ENCODE results near the gene RNFT2. TPM values are rescaled to one million over a fixed set of nuclear protein-coding genes. Genes with fewer than 3 reads are reported as not detected.

Gene RNFT2
- total RNA-seq, 1 donor from 2014 or later = 0.66 TPM

GRCh38 chr12:116719731-116720528 lies 18.2 kb upstream of the RNFT2 start:
- no peak for TF ChIP-seq CTCF (IDR thresholded peaks at IDR 0.05; ENCODE audit: borderline replicate concordance)
- H3K9me3 ChIP-seq (replicated peaks) = no peaks in the 10 kb centered on the region
- H3K4me3 ChIP-seq = no peak overlapping the region
- no peak for DNase-seq
- H3K4me1 ChIP-seq = peaks cover 31% of the 10 kb centered on the region
- H3K36me3 ChIP-seq = peaks cover 28% of the 10 kb centered on the region
- H3K27me3 ChIP-seq (ENCODE audit: low read depth) = no peaks in the 10 kb centered on the region
- no peak overlapping the region for H3K27ac ChIP-seq (replicated peaks)
- intact Hi-C loops (cut with micrococcal nuclease) = no loop called here

- no peak for TF ChIP-seq CTCF (IDR thresholded peaks at IDR 0.05; ENCODE audit: borderline replicate concordance)
- H3K27ac ChIP-seq (replicated peaks) = no peak overlapping the region
- intact Hi-C loops (cut with micrococcal nuclease) = no loop called here
- H3K4me1 ChIP-seq = peaks cover 36% of the 10 kb centered on the region
- H3K36me3 ChIP-seq = peaks cover 13% of the 10 kb centered on the region
- DNase-seq = no peak
- no peak overlapping the region for H3K4me3 ChIP-seq
- no peaks in the 10 kb centered on the region for H3K27me3 ChIP-seq (ENCODE audit: low read depth)
- no peaks in the 10 kb centered on the region for H3K9me3 ChIP-seq (replicated peaks)
Observed at GRCh38 chr12:116722245-116722644, 15.9 kb upstream of the RNFT2 start.

GRCh38 chr12:116726694-116727093 lies 11.4 kb upstream of the RNFT2 start:
- Histone ChIP-seq H3K27me3 (ENCODE audit: low read depth) (no peaks in the 10 kb centered on the region), H3K4me3 (no peak overlapping the region), H3K9me3 (replicated peaks) (no peaks in the 10 kb centered on the region), H3K36me3 (peaks cover 8% of the 10 kb centered on the region), H3K4me1 (peaks cover 28% of the 10 kb centered on the region), H3K27ac (replicated peaks) (no peak overlapping the region)
- no peak for DNase-seq
- intact Hi-C loops (cut with micrococcal nuclease) = no loop called here
- no peak for TF ChIP-seq CTCF (IDR thresholded peaks at IDR 0.05; ENCODE audit: borderline replicate concordance)

GRCh38 chr12:116727261-116727660 lies 10.9 kb upstream of the RNFT2 start:
- DNase-seq = no peak
- no peak overlapping the region for H3K27ac ChIP-seq (replicated peaks)
- H3K36me3 ChIP-seq = peaks cover 8% of the 10 kb centered on the region
- H3K4me3 ChIP-seq = no peak overlapping the region
- intact Hi-C loops (cut with micrococcal nuclease) = no loop called here
- H3K27me3 ChIP-seq (ENCODE audit: low read depth) = no peaks in the 10 kb centered on the region
- H3K9me3 ChIP-seq (replicated peaks) = no peaks in the 10 kb centered on the region
- H3K4me1 ChIP-seq = peaks cover 32% of the 10 kb centered on the region
- no peak for TF ChIP-seq CTCF (IDR thresholded peaks at IDR 0.05; ENCODE audit: borderline replicate concordance)

GRCh38 chr12:116727891-116728290 lies 10.2 kb upstream of the RNFT2 start:
- Histone ChIP-seq H3K9me3 (replicated peaks) (no peaks in the 10 kb centered on the region), H3K4me1 (peaks cover 32% of the 10 kb centered on the region), H3K27ac (replicated peaks) (no peak overlapping the region), H3K27me3 (ENCODE audit: low read depth) (no peaks in the 10 kb centered on the region), H3K36me3 (peaks cover 7% of the 10 kb centered on the region), H3K4me3 (no peak overlapping the region)
- no peak for DNase-seq
- no peak for TF ChIP-seq CTCF (IDR thresholded peaks at IDR 0.05; ENCODE audit: borderline replicate concordance)
- intact Hi-C loops (cut with micrococcal nuclease) = no loop called here
